Smooth muscle cell (in vitro differentiated cells): ENCODE measurements around the gene FBXL19. TPM values are rescaled to one million over a fixed set of nuclear protein-coding genes. Genes with fewer than 3 reads are reported as not detected.

Source experiments
- DNase-seq: peaks from one replicate; lab custom pipeline; 2025; ENCODE audit not compliant: unreplicated experiment; lab: John Stamatoyannopoulos, UW
- H2AFZ ChIP-seq: fragments of 200-600 bp; sonication (generic); 2 replicates; pipeline ENCODE4 v1.6.0; 2016; ENCODE audit warnings: antibody characterized with exemption, low read depth, mild to moderate bottlenecking
- H3F3A ChIP-seq: fragments of 200-600 bp; sonication (generic); 2 replicates; pipeline ENCODE4 v1.6.0; 2017; ENCODE audit warnings: antibody characterized with exemption, low read depth
- H3K27ac ChIP-seq: fragments of 200-600 bp; sonication (generic); 2 replicates; pipeline ENCODE4 v1.5.1; 2016; ENCODE audit warnings: low read depth, mild to moderate bottlenecking
- H3K27me3 ChIP-seq: fragments of 200-600 bp; sonication (generic); 2 replicates; pipeline ENCODE4 v1.6.1; 2016; ENCODE audit warnings: low read depth, mild to moderate bottlenecking
- H3K36me3 ChIP-seq: fragments of 200-600 bp; sonication (generic); 2 replicates; pipeline ENCODE4 v1.5.1; 2016; ENCODE audit warnings: low read depth
- H3K4me1 ChIP-seq: fragments of 200-600 bp; sonication (generic); 2 replicates; pipeline ENCODE4 v1.5.1; 2016; ENCODE audit warnings: low read depth
- H3K4me2 ChIP-seq: fragments of 200-600 bp; sonication (generic); 2 replicates; pipeline ENCODE4 v1.6.0; 2016; ENCODE audit warnings: mild to moderate bottlenecking
- H3K4me3 ChIP-seq: fragments of 200-600 bp; sonication (generic); 2 replicates; pipeline ENCODE4 v1.5.1; 2016; ENCODE audit warnings: mild to moderate bottlenecking
- H3K79me2 ChIP-seq: fragments of 200-600 bp; sonication (generic); 2 replicates; pipeline ENCODE4 v1.6.0; 2016; ENCODE audit warnings: low read depth, mild to moderate bottlenecking
- H3K9ac ChIP-seq: fragments of 200-600 bp; sonication (generic); 2 replicates; pipeline ENCODE4 v1.6.0; 2016; ENCODE audit warnings: low read depth
- H3K9me3 ChIP-seq: fragments of 200-600 bp; sonication (generic); replicated peaks from 2 replicates; pipeline ENCODE4 v1.5.1; 2016; ENCODE audit warnings: low read depth
- H4K20me1 ChIP-seq: fragments of 200-600 bp; sonication (generic); 2 replicates; pipeline ENCODE4 v1.6.0; 2016; ENCODE audit warnings: low read depth
- WGBS: methylation state at CpG from one replicate; pipeline ENCODE4 v1.1.7; 2016; ENCODE audit warnings: low lambda C conversion rate; 5-methylcytosine and 5-hydroxymethylcytosine counted together
- polyA plus RNA-seq: library from polyadenylated mRNA; unstranded; fragments of >200 nt; fragmentation: Nextera tagmentation; extraction: Ambion mirVana; gene quantifications from 2 replicates; pipeline ENCODE4 v1.2.1, GENCODE V29; 2016
- total RNA-seq: library from RNA; depleted of rRNA; stranded (reverse); fragments of >200 nt; gene quantifications from 2 replicates; pipeline ENCODE4 v1.2.3, GENCODE V29; 2014
- TF ChIP-seq, protein P1 (sequence below): fragments of 200-600 bp; sonication (generic); IDR thresholded peaks from 2 replicates; pipeline ENCODE4 v1.5.1; 2017; ENCODE audit warnings: borderline replicate concordance, mild to moderate bottlenecking, antibody characterized with exemption; ENCODE audit not compliant: insufficient read depth, poor library complexity, severe bottlenecking

The FBXL19 gene
- total and polyA plus RNA-seq, 2 experiments from 2014 or later, result 1.3 to 4.5 TPM

DNA sequence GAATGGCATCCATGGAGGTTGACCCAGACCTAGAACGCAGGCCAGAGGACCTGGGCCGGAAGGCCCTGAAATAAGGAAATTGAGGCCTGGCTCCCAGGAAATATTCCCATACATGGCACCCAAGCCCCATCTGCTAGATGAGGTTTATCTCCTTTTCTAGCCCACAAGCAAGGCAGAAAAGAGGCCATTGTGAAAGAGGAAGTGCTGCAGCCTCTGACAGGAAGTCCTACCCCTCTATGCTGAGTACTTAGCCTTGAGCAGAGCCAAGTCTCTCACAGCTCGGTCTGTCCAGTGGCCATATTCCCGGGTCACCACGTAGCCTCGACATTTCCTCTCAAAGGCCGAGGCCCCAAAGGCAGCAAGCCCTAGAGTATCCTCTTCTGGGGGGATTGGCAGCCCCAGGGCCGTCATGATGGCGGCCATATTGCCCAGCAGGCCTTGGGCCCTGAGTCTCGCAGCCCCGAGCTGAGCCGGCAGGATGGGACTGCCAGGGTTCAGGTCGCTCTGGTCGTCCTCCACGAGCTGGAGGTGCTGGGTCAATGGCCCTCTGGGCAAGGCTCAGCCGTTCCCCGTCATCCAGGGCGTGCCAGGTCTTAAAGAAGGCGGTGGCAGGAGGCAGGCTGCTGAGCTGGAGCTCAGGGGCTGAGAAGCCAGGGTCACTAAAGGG is 19.1 kb upstream of the FBXL19 start:
- Histone ChIP-seq H2AFZ (no peak overlapping the region), H3K79me2 (no peaks in the 10 kb centered on the region), H3F3A (no peaks in the 10 kb centered on the region), H3K4me2 (no peak overlapping the region), H3K4me3 (no peak overlapping the region), H3K27ac (no peak overlapping the region), H3K9me3 (no peaks in the 10 kb centered on the region), H3K9ac (no peak overlapping the region), H3K4me1 (no peaks in the 10 kb centered on the region), H3K27me3 (no peaks in the 10 kb centered on the region), H4K20me1 (no peaks in the 10 kb centered on the region), H3K36me3 (no peaks in the 10 kb centered on the region)
- WGBS, result 96% methylated on average over 19 of the region's 19 CpGs
- TF ChIP-seq, protein P1, sequence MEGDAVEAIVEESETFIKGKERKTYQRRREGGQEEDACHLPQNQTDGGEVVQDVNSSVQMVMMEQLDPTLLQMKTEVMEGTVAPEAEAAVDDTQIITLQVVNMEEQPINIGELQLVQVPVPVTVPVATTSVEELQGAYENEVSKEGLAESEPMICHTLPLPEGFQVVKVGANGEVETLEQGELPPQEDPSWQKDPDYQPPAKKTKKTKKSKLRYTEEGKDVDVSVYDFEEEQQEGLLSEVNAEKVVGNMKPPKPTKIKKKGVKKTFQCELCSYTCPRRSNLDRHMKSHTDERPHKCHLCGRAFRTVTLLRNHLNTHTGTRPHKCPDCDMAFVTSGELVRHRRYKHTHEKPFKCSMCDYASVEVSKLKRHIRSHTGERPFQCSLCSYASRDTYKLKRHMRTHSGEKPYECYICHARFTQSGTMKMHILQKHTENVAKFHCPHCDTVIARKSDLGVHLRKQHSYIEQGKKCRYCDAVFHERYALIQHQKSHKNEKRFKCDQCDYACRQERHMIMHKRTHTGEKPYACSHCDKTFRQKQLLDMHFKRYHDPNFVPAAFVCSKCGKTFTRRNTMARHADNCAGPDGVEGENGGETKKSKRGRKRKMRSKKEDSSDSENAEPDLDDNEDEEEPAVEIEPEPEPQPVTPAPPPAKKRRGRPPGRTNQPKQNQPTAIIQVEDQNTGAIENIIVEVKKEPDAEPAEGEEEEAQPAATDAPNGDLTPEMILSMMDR, result no peak
- DNase-seq, result no peak

DNA sequence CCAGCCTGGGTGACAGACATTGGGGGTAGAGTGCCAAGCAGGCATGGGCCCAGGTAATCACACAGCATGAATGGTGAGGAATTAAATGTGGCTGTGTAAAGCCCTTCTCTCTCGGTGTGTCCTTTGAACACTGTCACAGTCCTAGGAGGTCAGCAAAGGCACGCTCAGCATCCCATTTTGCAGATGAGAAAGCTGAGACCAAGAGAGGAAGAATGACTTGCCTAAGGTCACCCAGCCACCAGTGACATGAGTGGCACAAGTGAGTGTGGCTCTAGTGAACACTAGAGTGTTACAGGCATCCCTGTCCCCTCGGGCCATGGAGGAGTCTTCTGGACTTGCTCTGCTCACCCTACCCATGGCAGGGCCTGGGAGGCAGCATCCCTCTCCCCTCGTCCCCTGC is 16.3 kb upstream of the FBXL19 start:
- no peaks in the 10 kb centered on the region for H3F3A ChIP-seq
- no peak overlapping the region for H3K27ac ChIP-seq
- no peaks in the 10 kb centered on the region for H3K27me3 ChIP-seq
- peaks cover 5% of the 10 kb centered on the region for H3K4me1 ChIP-seq
- no peak overlapping the region for H3K9ac ChIP-seq
- no peaks in the 10 kb centered on the region for H3K9me3 ChIP-seq
- 86% methylated on average over 4 of the region's 4 CpGs for WGBS
- no peaks in the 10 kb centered on the region for H3K36me3 ChIP-seq
- no peaks in the 10 kb centered on the region for H4K20me1 ChIP-seq
- TF ChIP-seq, protein P1, result no peak
- H3K79me2 ChIP-seq, result no peaks in the 10 kb centered on the region
- H2AFZ ChIP-seq, result no peak overlapping the region
- no peak overlapping the region for H3K4me2 ChIP-seq
- no peak for DNase-seq
- no peak overlapping the region for H3K4me3 ChIP-seq

DNA sequence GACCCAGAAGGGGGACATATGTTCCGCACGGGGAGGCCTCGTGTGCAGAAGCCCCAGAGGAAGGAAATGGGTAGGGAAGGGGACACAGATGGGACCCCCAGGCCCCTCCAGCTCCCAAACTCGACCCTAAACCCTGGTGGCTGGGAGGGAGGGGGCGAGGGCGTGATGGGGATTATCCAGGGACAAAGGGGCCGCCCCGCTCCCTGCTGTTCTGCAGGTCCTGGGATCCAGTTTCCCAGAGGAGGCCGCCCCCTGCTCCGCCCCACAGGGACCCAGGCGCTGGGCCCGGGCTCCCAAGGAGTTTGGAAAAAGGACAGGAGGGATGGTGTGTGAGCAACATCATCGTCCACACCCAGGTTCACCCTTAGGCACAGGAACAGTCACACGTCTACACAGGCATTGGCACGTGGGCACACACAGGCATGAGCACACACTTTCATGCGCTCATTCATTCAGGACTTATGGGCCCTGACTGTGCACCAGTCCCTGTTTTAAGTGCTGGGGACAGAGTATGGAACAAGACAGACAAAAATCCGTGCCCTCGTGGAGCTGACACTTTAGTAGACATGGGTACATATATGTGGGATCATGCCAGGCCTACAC is 12.8 kb upstream of the FBXL19 start:
- TF ChIP-seq, protein P1, result no peak
- Histone ChIP-seq H3K27ac (no peak overlapping the region), H3K4me2 (no peak overlapping the region), H3F3A (no peaks in the 10 kb centered on the region), H3K27me3 (no peaks in the 10 kb centered on the region), H3K4me3 (no peak overlapping the region), H3K79me2 (no peaks in the 10 kb centered on the region), H3K9ac (no peak overlapping the region), H4K20me1 (no peaks in the 10 kb centered on the region), H3K9me3 (no peaks in the 10 kb centered on the region), H3K36me3 (no peaks in the 10 kb centered on the region), H3K4me1 (peaks cover 5% of the 10 kb centered on the region), H2AFZ (no peak overlapping the region)
- WGBS, result 74% methylated on average over 18 of the region's 18 CpGs
- no peak for DNase-seq
